Occipital lobe (tissue), 2 donors: ENCODE data around the gene CAPN7. TPM values are rescaled to one million over a fixed set of nuclear protein-coding genes. Genes with fewer than 3 reads are reported as not detected.
A peak's percentile ranks its signal among the peaks of the same experiment; 100 is the strongest.

Experiments used
- DNase-seq: peaks from one replicate; lab custom pipeline; 2025; lab: John Stamatoyannopoulos, UW
- total RNA-seq: library from RNA; depleted of rRNA; stranded (reverse); fragments of >200 nt; gene quantifications from one replicate; pipeline ENCODE4 v1.2.3, GENCODE V29; 2014

The CAPN7 gene
- total RNA-seq, 1 donor from 2014 or later: 49.0 TPM

DNA sequence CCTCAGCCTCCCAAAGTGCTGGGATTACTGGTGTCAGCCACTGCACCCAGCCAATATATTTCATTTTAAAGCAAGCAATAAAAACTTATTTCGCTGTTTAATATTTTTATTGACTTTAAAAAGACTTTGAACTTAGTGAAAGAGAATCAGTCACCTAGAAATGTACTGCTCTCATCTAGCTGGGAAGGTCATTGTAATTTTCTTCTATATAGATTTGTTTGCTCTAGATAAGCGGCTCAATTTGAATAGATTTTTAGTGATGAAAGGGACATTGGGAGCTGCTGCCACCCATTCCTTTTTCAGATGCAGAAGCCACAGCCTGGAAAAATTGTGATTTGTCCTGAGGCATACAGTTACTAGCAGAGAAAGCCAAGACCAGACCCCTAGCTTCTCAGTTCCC lies 40.1 kb downstream of the CAPN7 start:
- no peak for DNase-seq

DNA sequence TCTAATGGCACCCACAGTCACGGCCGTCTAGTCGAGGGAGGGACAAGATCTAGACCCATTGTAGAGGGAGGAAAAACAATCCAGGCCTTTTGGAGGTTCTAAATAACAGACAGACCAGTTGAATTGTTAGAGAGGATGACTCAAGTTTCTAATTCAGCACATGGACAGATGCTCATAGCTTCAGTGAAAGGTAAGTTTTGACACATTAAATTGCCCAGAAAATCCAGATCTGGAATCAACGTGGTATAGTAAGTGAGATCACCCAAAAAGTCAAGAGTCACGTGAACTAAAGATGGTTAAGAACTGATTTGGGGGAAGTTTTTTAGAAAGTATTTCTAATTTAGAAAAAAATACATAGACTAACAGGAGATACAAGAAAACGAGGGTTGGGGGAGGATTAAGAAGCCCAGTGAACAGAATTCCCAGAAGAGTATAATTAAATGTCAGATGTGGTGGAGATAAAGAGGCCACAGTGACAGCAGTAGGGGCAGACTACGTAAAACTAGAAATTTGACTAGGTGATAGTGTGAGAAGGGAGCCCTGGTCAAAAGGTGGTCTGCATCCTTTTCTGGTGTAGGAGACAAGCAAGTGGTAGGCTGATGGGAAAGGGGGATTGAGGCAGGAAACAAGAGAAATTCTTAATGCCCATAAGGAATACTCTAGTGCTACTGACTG lies 47.1 kb downstream of the CAPN7 start:
- no peak for DNase-seq

DNA sequence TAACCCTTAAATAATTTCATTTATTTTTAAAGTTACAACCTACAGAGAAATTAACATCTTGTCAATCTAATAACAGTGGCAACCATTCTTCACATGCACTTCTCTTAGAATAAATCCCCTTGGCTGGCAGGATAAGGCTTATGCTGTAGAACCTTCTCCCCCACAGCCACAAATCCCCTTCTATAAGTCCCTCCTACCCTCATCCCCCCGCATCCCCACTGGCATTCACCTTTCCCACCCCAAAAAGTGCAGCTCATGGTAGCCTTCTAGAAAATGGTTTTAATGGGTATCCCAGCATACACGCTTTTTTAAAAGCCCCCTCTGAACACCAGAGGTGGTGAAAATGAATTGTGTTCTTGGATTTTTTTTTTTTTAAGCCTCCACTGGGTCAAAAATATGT lies 49.2 kb downstream of the CAPN7 start:
- no peak for DNase-seq

DNA sequence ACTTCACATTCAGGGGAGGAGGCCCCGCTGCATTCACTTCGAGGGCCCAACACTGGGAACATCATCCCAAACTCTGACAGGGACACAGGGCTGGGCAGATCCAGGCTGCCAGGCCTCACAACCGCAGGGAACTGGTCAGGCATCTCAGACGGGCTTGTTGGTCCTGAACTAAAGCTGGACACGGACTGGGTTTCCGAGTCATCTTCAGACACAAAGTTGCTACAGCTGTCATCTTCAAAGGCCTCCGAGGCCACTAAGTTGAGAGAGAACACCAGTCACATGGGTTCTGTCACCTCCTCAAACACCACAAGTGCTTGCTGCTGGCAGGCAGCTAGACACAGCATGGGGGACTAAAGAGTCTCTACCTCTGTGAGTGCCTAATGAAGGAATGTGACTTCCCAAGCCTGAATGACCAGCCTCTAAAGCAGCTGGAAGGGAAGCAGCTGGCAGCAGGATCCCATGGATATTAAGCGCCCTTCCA lies 50.9 kb downstream of the CAPN7 start:
- no peak for DNase-seq

DNA sequence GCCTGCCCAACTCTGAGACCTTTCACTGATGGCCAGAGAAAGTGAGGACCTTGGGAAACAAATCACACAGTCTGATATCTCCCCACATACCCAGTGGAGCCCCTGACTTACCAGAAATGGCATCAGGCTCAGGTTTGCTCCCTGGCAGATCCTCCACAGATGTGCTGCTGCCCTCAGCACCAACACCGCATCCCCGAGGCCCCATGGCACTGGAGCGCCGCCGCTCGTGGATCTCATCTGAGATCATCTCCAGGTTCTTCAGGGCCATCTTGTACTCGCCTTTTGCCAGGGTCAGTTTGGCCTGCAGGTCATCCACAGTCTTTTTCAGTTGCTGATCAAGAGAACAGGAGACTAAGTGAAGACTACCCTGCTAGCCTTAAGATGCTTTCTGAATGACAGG lies 52.7 kb downstream of the CAPN7 start:
- DNase-seq: no peak

DNA sequence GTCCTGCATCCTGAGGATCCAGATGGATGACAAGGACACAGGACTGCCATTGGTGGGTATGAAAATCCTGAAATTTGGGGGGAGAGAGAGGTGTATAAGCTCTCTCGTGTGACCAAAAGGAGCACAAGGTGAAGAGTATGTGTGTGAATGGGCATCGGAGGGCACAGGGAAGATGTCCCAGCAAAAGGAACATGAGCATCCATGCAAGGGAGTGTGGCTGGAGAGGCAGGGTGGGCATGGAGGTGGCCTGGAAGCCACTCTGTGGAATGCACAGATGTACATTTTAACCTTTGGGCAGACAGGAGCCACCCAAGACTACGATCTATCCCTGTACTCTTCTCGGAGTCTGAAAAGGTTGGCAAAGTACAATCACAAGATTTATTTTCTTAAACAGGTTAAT lies 54.5 kb downstream of the CAPN7 start:
- no peak for DNase-seq

DNA sequence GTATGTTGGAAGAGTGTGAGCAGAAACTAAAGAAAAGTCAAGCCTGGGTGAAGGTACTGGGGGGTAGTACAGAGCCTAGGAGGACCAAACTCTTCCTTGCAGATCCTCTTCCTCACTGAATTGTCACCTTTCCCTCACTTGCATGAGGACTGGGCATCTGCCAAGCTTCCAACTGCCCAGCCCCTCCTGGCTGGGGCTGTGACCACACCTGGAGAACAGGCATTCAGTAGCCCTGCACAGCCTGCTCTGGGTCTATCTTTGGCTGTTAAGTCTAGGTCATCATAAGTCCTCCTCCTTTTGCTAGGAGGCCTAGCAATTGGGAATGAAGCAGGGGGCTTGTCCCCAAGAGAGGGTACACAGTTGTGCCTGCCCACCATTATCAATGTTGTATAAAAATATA lies 55.2 kb downstream of the CAPN7 start:
- DNase-seq: no peak

DNA sequence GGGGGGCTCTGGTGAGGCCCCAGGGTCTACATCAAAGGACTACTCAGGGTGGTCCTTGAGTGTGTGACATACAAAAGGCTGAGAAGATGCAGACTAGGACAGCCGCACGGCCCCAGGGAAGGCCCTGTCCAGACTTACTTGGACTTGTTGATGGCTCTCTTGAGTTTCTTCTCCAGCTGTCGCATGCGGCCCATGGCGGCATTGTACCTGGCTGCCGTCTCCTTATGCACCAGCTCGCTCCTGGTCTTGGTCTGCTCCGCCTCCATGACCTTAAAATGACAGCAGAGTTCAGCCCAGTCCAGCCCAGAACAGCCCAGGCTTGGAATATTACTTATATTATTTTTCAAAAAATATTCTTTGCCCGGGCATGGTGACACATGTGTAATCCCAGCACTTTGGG lies 56.0 kb downstream of the CAPN7 start:
- DNase-seq: no peak

DNA sequence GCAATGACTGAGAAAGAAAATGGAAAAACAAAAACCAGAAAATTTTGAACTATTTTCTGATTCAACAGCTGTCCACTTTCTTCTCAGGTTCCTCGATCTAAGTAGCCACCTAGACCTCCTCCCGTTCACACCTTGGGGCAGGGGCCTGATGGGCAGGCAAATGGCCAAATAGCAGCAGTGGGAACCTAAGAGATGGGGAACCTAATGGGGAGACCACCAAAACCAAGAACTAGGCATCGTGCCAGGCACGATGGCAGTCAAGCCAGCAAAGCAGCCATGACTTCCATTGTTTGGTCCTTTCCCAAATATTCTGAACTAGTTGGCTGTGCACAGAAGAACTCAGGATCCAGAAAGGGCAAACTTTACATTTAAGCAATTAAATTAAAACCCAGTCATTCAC lies 57.1 kb downstream of the CAPN7 start:
- no peak for DNase-seq

DNA sequence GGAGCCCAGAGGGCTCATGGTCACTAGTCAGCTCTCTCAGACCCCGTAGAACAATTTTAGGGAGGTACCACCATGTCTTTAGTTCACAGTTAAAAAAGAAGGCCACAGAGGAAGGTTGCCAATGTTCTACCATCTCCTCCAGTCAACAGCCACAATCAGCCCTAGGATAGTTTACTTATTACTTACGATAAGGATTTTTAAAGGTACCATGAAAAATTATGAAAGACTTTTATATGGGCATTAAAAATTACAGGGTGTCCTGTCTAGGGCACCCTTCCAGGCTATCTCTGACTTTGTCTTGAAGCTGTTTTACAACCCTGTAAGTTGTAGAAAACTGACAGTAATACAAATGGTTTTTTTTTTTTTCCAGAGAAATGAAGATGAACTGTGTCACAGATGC lies 57.9 kb downstream of the CAPN7 start:
- no peak for DNase-seq

DNA sequence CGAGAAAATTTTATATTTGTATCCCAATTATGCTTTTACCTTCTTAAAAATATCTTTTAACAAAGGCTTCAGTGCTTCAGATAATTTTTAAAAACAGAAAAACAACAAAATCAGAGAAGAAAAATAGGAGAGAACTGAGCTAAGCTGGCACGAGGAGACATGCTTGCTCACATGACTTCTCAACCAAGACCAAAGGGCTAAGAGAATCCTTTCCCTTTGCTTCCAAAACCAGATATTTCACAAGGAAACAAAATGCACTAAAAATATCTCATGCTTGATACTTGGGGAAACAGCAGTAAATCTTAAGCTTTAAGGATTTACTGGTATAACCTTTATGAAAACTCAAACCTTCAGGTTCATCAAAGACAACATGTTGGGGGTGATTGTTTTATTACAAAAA lies 58.4 kb downstream of the CAPN7 start:
- no peak for DNase-seq

DNA sequence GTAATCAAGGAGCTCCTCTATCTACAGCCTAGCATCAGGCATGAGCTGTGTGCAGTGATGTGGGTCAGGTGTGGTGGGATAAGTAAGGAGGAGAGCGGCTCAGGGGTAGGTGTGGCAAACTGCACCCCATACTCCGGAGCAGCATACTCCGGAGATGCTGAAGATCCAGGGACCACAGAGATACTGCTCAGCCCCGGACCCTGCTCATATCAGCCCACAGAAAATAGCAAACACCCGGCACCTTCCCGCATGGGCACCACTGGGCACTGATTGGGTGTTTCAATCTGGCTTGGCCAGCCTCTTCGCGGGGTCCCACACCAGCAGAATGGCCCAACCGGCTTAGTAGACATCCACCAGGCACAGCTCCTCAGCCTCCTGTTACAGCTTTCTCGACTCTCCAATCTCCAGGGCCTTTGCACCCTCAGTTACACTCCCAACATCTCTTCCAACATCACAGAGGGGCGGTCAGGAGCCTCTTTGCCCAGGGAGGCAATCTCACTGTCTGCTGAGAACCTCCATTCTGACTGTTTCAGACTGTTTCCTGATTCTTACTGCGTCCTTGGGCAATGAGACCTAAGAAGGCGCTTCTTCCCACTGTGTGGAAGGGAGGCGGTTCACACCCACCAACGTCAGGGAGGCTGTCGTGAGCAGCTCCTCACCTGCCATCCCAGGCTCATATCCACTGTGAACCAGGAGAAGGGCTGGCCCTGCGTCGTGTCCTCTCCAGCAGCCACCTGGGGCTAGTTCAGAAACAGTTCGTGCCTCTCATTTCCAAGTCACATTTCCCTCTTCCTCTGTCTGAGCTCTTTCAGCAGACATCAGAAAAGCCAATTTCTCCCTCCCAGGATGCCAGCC lies 59.8 kb downstream of the CAPN7 start:
- no peak for DNase-seq

DNA sequence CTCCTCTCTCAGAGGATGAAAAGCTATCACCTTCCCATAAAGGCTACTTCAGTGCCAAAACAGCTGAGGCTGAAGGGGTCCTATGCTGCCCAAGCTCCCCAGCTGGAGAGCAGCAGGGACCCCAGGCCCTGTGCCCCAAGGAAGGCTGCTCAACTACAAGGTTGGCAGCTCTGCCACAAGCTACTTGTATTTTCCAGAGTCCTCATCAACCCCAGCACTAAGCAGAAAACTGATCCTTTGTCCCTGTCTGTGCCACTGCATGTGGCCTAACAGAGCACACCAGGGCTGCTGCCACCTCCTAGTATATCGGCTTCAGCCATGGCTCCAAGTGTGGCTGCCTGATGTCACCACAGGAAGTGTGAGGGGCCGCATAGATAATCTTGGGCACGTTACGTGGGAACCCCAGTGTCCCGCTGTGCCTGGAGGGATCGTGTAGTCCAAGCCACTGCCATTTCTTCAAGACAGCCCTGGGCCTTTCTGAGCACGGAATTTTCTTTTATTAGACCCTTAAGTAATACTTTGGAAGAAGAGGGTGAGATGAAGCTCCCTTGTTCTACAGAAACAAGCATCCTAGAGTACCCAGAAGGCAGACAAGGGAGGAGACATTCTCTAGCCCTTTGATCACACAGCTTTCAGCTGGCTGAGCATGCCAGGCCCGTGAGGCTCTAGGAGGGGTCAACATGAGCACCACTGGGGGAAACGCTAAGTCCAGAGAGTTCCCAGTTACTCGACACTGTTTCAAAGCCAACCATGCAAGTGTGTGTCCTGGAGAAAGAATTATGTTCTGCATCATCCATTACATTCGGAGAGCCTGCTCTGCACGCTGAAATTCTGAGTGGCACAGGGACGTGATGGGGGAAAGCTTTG lies 60.7 kb downstream of the CAPN7 start:
- no peak for DNase-seq

DNA sequence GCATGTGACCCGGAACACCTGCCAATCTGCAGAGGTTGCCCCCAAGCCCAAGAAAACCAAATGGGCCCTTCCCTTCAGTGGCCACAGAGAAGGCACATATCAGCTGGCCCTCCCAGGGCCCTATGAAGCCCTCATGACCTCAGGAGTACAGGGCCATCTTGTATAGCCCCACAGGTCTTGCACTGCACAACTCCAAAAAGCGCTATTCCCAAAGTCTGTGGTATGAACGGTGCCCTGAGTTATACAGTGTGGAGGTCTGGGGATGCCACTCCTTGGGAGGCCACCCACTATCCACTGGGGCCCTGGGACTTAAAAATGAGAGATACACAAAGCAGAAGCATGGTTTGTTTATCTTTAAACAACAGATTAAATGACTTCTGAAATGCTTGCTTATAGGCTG lies 61.5 kb downstream of the CAPN7 start:
- DNase-seq: no peak

DNA sequence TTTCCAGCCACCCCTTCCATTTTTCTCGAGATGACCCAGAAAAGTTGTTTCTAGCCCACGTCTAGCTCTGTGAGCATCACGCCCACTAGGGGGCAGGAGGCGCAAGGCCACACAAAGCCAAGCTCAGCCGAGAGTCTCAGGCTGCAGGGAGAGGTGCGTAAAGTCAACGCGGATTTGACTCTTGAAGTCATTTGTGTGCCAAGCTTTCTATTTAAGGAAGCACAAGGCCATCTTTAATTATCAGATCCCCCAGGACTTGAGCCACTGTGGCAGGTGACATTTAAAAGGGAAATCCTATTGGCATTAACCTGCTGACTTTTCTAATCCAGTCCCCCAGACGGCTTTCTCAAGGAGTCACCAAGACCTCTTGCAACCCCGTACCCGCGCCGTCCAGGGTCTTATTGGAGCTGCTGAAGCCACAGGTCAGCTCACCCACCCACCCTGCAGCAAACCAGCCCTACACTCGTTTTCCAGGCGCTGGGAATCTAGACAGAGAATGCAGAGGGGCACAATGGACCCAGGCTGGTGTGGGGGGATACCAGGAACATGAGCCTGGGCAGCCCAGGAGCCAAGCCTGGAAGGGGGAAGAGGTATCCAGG lies 62.1 kb downstream of the CAPN7 start:
- DNase-seq: peak; percentile 65

DNA sequence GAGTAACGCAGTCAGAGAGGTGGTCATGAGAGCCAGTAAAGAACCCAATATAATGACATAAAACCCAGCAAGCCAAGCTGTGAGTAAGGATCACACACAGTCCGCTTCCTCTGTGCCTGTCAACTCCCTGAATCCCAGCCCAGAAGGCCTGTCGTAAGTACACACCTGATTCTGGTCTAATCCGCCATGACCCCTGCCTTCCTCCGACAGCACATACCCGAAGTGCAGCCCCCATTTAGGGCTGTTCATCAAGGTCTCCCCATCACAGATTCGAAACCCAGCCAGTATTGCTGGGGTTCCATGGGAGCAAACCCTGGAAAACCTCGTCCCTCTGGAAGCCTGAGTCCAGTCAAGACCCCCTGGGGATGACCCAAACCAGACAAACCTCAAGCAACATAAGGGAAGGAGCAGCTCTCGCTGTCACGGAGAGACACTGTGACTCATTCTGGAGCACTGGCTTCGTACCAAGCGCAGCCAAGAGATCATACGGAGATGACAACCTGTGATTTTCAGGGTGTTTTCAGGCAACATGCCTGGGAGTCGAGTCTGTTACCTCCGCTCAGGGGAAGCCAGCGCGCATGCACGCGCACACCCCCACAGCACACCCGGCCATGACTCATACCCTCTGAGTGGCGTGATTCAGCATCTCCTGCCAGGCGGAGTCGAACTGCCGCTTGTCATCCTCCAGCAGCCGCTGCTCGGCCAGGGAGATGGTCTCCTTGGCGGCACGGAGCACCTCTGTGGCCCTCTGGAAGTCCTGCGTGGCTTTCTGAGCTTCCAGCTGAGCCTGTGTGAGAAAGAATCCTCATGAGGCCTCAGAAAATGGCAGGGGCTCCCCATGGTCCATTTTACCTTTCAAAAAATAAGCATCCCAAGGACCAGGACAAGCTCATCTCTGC lies 63.3 kb downstream of the CAPN7 start:
- peak; percentile 91 for DNase-seq

DNA sequence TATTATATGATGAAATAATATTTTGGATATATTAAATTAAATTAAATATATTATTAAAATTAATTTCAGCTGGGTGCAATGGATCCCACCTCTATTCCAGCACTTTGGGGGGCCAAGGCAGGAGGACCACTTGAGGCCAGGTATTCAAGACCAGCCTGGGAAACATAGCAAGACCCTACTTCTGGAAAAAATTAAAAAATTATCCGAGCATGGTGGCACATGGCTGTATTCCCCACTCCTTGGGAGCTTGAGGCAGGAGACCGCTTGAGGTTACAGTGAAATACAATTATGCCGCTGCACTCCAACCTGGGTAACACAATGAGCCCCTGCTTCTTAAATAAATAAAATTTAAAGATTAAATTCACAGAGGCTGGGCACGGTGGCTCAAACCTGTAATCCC lies 65.0 kb downstream of the CAPN7 start:
- no peak for DNase-seq

DNA sequence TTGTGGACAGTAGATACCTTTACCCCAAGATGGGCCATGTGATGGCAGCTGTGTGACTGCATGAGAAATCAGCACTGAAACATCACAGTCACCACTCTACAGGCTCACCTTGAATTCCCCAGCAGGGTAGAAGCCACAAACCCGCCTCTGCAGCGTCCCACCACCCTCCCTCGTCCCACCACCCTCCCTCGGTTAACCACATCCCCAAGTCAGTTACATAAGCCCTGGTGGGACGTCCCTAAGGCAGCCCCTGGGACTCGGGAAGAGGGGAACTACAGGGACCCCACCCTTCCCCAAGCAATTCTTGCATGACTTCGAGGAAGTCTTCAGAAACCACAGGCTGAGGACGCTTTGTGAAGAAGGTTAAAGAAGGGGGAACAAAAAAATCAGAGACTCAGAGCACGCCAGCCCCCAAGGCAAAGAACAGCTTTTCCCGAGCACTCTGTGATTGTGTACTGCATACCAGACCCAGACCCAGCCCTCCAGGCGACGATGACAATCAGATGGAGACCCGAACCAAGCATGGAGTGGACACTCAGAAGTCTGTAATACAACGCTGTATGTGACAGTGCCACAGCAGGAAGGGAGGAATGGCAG lies 65.8 kb downstream of the CAPN7 start:
- DNase-seq: no peak

DNA sequence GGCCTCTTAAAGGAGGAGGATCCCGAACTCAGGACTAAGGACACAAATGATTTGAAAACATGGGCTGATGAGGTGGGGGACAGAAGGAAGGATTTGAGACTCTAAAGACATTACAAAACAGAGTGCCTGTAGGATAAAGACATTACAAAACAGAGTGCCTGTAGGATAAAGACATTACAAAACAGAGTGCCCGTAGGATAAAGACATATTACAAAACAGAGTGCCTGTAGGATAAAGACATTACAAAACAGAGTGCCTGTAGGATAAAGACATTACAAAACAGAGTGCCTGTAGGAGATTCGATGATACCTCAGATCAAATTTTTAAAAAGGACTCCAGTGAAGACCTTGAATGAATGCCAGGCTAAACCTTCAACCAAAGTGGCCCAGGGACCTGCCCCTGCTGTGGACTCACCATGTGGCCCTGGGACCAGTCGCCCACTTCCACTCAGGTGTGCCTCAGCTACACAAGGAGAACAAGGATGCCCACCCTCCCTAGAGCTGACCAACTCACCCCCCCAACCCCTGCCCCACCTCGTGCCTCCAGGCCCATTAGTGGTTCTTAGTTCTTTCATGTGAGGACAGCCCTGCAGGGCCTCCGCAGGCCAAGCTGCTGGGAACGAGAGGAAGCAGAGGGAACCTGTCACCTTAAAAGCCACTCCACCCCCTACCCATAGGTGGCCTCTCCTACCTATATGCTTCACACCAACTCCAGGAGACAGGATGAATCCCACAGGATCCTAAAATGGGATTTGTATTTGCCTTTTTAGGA lies 66.6 kb downstream of the CAPN7 start:
- DNase-seq: no peak
